Sigmoid colon (tissue), 3 donors: ENCODE results near the gene MEGF11.

ENCODE experiments used
- CTCF ChIP-seq, 4 experiments: fragments of 450-650 bp in 3 of 4; fragments of 200-600 bp in 1 of 4; IDR thresholded peaks; one replicate each; pipeline ENCODE4 v1.5.1; 2016 to 2019; ENCODE audit warnings: antibody characterized with exemption in 4 of 4, mild to moderate bottlenecking in 3 of 4, moderate library complexity in 2 of 4
- POLR2A ChIP-seq, 2 donors: fragments of 450-650 bp; IDR thresholded peaks; one replicate each; pipeline ENCODE4 v1.6.1; 2016; ENCODE audit warnings: antibody characterized with exemption in 2 of 2, mild to moderate bottlenecking in 2 of 2, moderate library complexity in 2 of 2

GRCh38 chr15:66241908-66242285 is 11.7 kb downstream of the MEGF11 start:
- TF ChIP-seq CTCF (IDR thresholded peaks at IDR 0.05) (no peak), POLR2A (IDR thresholded peaks at IDR 0.05) (no peak)
